ENCODE results near the gene RRP1. TPM values are rescaled to one million over a fixed set of nuclear protein-coding genes. Genes with fewer than 3 reads are reported as not detected.

The RRP1 gene
- total RNA-seq, 4 donors from 2014 or later: 11.0 to 20.1 (median 18.7) TPM

- H3K27me3 ChIP-seq: no peaks in the 10 kb centered on the region
- DNase-seq: no peak
- intact Hi-C loops (cut with DNase I): no loop called here
- WGBS, 2 donors: 79 to 83% methylated on average over 10 to 16 of the region's 17 CpGs
- no peak overlapping the region for H3K27ac ChIP-seq
- no peaks in the 10 kb centered on the region for H3K36me3 ChIP-seq
- no peak overlapping the region for H3K4me3 ChIP-seq (replicated peaks in 1 of 3)
- peaks cover 0 to 7% of the 10 kb centered on the region in 2 donors for H3K4me1 ChIP-seq
- H3K9me3 ChIP-seq: no peaks in the 10 kb centered on the region
- TF ChIP-seq CTCF (IDR thresholded peaks at IDR 0.05): no peak
- no peak for TF ChIP-seq POLR2A (IDR thresholded peaks at IDR 0.05)
These were observed 35.2 kb downstream of the RRP1 start for GRCh38 chr21:43824333-43825241.

GRCh38 chr21:43825242-43825935, 36.0 kb downstream of the RRP1 start:
- H3K27ac ChIP-seq: no peak overlapping the region
- 88 to 90% methylated on average over 23 to 24 of the region's 24 CpGs for WGBS, 2 donors
- H3K36me3 ChIP-seq: no peaks in the 10 kb centered on the region
- TF ChIP-seq CTCF (IDR thresholded peaks at IDR 0.05) (no peak), POLR2A (IDR thresholded peaks at IDR 0.05) (no peak)
- intact Hi-C loops (cut with DNase I): no loop called here
- no peak overlapping the region for H3K4me3 ChIP-seq (replicated peaks in 1 of 3)
- H3K9me3 ChIP-seq: no peaks in the 10 kb centered on the region
- H3K27me3 ChIP-seq: no peaks in the 10 kb centered on the region
- peaks cover 0 to 7% of the 10 kb centered on the region in 2 donors for H3K4me1 ChIP-seq
- no peak for DNase-seq

GRCh38 chr21:43825936-43826622, 36.7 kb downstream of the RRP1 start:
- peak; percentile 44 for DNase-seq

GRCh38 chr21:43826623-43826974, 37.2 kb downstream of the RRP1 start:
- Histone ChIP-seq H3K36me3 (no peaks in the 10 kb centered on the region), H3K4me1 (peaks cover 0 to 7% of the 10 kb centered on the region in 2 donors), H3K4me3 (replicated peaks in 1 of 3) (no peak overlapping the region), H3K27ac (no peak overlapping the region), H3K9me3 (no peaks in the 10 kb centered on the region), H3K27me3 (no peaks in the 10 kb centered on the region)
- WGBS, 2 donors: 14 to 40% methylated on average over 8 of the region's 8 CpGs
- intact Hi-C loops (cut with DNase I): no loop called here
- TF ChIP-seq CTCF (IDR thresholded peaks at IDR 0.05): no peak
- TF ChIP-seq POLR2A (IDR thresholded peaks at IDR 0.05): no peak
- DNase-seq: no peak

More at GRCh38 chr21:43825936-43826622, 36.7 kb downstream of the RRP1 start:
- Histone ChIP-seq H3K4me3 (replicated peaks in 1 of 3) (no peak overlapping the region), H3K9me3 (no peaks in the 10 kb centered on the region), H3K36me3 (no peaks in the 10 kb centered on the region), H3K27ac (no peak overlapping the region), H3K27me3 (no peaks in the 10 kb centered on the region), H3K4me1 (peaks cover 0 to 7% of the 10 kb centered on the region in 2 donors)
- WGBS, 2 donors: 39 to 91% methylated on average over 6 to 21 of the region's 31 CpGs
- intact Hi-C loops (cut with DNase I): no loop called here
- no peak for TF ChIP-seq POLR2A (IDR thresholded peaks at IDR 0.05)
- peak in 2 of 6 experiments; percentile 7 to 10 for TF ChIP-seq CTCF (IDR thresholded peaks at IDR 0.05)
